Measurements from ENCODE around the gene ZBTB11. TPM values are rescaled to one million over a fixed set of nuclear protein-coding genes. Genes with fewer than 3 reads are reported as not detected.
"Not testable (repeated sequence)": the region's sequence is repeated elsewhere in the genome, so short reads cannot be mapped to it uniquely, and the experiment has no call there.

Gene ZBTB11
- total RNA-seq, 2 donors from 2014 or later = 27.7 to 35.8 TPM

DNA sequence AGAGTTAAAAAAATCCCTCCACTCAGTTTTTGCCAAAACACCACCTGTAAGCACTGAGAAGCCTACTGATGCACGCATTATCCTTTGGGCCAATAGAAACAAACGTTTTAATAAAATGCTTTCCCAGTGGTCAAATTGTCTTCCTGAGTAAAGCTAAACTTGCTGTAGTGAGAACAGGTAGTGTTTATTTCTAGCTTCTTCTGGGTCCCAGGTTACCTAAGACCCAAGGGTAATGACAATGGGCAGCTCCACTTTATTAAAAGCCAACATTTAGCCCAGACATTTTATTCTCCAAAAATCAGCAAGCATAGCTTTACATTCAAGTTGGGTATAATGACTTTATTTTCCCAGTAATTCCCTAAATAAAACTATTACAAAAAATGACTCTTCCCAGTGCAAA lies 1.9 kb upstream of the ZBTB11 start:
- Mint-ChIP-seq H3K4me1 (ENCODE audit: low read depth in 2 of 2) (peaks cover 19 to 33% of the 10 kb centered on the region in 2 donors), H3K36me3 (peaks cover 15% of the 10 kb centered on the region)
- not testable (repeated sequence) for H3K4me3 Mint-ChIP-seq; DNase-seq (ENCODE audit: low spot score); H3K27me3 Mint-ChIP-seq; H3K9me3 Mint-ChIP-seq; ATAC-seq; H3K27ac Mint-ChIP-seq

DNA sequence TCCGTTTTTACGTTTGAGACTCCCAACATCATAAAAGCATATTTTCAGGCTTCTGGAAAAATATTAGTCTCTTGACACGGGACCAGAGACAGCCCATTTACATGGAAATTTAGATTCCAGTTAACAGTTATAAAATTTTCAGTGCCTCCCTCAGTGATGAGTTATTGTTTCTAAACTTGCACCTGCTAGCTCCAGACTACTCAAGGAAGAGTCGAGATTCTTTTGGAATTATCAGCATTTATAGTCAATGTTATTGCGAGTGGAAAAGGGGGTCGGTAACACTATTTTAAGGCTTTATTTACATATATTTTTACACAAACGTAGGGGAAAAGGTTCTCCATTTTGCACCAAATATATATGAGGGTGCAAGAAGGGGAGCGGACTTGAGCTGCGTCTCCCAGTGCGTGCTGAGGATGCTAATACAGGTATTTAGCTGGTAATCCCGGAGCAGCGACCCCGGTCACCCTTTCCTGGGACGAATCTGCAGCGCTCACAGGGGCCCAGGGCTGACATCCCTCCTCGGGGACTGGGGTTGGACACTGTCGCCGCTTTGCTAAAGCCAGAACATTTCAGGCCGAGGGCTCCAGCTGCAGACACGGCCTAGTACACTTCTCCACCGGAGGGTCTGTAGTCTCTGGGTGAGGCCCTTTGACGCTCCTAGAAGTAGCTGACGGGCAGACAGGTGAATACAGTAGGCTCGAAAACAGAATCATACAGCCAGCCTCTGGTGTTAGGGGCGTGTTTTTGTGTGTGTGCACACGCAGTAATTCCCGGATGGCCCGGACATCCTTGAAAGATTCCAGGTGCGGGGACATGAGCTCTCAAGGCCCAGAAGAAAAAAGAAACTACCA lies 729 bp upstream of the ZBTB11 start:
- Mint-ChIP-seq H3K36me3 (peaks cover 14% of the 10 kb centered on the region), H3K27me3 (no peaks in the 10 kb centered on the region)

DNA sequence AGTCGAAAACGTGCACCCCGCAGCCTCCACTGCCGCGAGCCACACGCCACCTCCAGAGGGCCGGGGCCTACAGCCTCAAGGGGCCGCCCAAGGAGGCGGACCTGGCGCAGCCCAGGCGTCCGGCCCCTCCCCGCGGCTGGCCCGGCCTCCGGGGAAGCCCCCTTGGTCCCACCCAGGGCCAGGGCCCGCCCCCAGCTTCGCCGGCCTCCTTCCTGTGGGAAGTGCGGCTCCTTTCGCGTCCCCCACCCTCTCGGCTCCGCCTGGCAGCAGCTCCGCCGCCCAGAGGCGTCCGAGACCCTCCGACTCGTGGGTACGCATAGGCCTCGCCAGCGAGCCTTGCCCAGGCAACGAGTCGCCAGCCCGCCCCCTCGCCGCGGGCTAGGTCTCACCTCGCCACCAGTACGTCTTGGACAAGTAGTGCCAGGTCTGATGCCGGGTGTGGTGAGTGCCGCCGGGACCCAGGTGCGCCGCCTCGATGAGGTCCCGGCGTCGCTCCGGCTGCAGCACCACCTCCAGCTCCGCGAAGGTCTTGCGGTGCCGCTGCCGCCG lies 642 bp downstream of the ZBTB11 start:
- no peaks in the 10 kb centered on the region for H3K27me3 Mint-ChIP-seq
- H3K27ac Mint-ChIP-seq = peak overlapping the region; percentile 84 to 99
- peaks cover 24 to 44% of the 10 kb centered on the region in 2 donors for H3K4me1 Mint-ChIP-seq (ENCODE audit: low read depth in 2 of 2)
- peak; percentile 98 for DNase-seq (ENCODE audit: low spot score)
- H3K9me3 Mint-ChIP-seq = no peaks in the 10 kb centered on the region
- H3K4me3 Mint-ChIP-seq = peak overlapping the region; percentile 93
- ATAC-seq = peak; percentile 97
- H3K36me3 Mint-ChIP-seq = peaks cover 8% of the 10 kb centered on the region

More for the DNA sequence above, 729 bp upstream of the ZBTB11 start:
- ATAC-seq (no peak), DNase-seq (ENCODE audit: low spot score) (no peak)
- peak overlapping the region; percentile 93 for H3K4me3 Mint-ChIP-seq
- H3K4me1 Mint-ChIP-seq (ENCODE audit: low read depth in 2 of 2) = peaks cover 22 to 41% of the 10 kb centered on the region in 2 donors
- peak overlapping the region; percentile 84 to 99 for H3K27ac Mint-ChIP-seq
- no peaks in the 10 kb centered on the region for H3K9me3 Mint-ChIP-seq

DNA sequence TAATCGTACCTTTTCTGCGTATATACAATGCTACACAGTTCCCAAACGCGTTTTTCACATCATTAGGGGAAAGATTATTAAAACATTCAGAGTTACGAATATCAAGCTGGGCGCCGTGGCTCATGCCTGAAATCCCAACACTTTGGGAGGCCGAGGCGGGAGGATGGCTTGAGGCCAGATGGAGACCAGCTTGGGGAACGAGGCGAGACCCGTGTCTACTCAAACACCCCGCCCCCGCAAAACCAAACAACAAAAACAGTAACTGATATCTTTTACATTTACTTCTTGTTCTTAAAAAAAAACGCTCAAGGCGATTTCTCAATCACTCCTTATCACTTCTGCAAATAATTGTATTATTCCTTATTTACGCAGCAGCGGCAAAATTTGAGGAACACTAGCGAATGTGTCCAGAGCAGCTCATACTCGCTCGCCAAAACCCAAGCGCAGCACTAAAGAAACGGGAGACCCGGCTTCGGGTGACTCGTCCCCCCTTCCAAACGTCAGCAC lies 1.2 kb downstream of the ZBTB11 start:
- H3K9me3 Mint-ChIP-seq = no peaks in the 10 kb centered on the region
- H3K36me3 Mint-ChIP-seq = peaks cover 6% of the 10 kb centered on the region
- peaks cover 22 to 42% of the 10 kb centered on the region in 2 donors for H3K4me1 Mint-ChIP-seq (ENCODE audit: low read depth in 2 of 2)
- H3K27ac Mint-ChIP-seq = peak overlapping the region; percentile 84 to 99
- H3K4me3 Mint-ChIP-seq = peak overlapping the region; percentile 93
- ATAC-seq (no peak), DNase-seq (ENCODE audit: low spot score) (no peak)
- H3K27me3 Mint-ChIP-seq = no peaks in the 10 kb centered on the region

DNA sequence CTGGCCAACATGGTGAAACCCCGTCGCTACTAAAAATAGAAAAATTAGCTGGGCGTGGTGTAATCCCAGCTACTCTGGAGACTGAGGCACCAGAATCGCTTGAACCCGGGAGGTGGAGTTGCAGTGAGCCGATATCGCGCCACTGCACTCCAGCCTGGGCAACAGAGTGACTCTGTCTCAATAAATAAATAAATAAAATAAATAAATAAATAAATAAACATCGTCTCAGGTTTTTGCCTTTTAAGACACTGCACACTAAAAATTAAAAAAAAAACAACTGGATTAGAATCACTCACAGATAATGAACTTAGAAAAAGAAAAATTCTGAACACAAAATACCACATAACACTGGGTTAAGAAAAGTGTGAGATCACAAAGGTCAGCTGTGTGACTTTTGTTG lies 2.4 kb downstream of the ZBTB11 start:
- peaks cover 23 to 41% of the 10 kb centered on the region in 2 donors for H3K4me1 Mint-ChIP-seq (ENCODE audit: low read depth in 2 of 2)
- H3K27ac Mint-ChIP-seq = no peak overlapping the region
- peak overlapping the region; percentile 93 for H3K4me3 Mint-ChIP-seq
- no peaks in the 10 kb centered on the region for H3K27me3 Mint-ChIP-seq
- H3K36me3 Mint-ChIP-seq = peaks cover 5% of the 10 kb centered on the region
- DNase-seq (ENCODE audit: low spot score) (no peak), ATAC-seq (no peak)
- no peaks in the 10 kb centered on the region for H3K9me3 Mint-ChIP-seq

DNA sequence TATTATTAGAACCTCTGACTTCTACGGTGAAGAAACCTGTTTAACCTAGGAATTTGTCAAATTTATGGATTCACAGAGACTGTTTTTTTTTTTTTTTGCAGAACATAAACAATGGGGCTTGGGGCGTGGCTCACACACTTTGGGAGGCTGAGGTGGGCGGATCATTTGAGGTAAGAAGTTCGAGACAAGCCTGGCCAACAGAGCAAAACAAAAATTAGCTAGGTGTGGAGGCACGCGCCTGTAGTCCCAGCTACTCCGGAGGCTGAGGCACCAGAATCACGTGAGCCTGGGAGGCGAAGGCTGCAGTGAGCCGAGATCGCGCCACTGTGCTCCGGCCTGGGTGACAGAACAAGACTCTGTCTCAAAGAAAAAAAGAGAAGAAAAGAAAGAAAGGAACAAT lies 3.0 kb downstream of the ZBTB11 start:
- H3K27ac Mint-ChIP-seq = peak overlapping the region in 1 of 2 donors; percentile 62
- ATAC-seq = no peak
- peaks cover 5% of the 10 kb centered on the region for H3K36me3 Mint-ChIP-seq
- no peaks in the 10 kb centered on the region for H3K9me3 Mint-ChIP-seq
- H3K4me1 Mint-ChIP-seq (ENCODE audit: low read depth in 2 of 2) = peaks cover 23 to 41% of the 10 kb centered on the region in 2 donors
- DNase-seq (ENCODE audit: low spot score) = no peak
- peak overlapping the region; percentile 68 for H3K4me3 Mint-ChIP-seq
- H3K27me3 Mint-ChIP-seq = no peaks in the 10 kb centered on the region

DNA sequence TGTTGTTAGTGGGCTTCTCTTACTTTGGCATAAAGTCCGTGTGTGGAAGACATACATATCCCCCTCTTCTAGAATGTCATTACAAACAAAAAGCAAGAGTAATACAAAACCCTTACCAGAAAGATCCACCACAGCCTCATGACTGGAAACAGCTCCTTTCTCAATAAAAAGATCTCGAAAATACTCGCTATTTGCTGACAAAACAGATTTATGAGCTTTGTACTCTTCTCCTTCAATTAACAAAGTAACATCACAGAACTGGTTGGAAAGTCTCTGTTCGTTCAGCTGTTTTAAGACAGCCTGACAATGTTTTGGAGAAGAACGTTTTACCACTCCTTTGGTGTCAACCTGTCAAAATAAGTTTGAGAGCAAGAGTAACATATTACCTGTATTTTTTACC lies 5.9 kb downstream of the ZBTB11 start:
- H3K36me3 Mint-ChIP-seq = peaks cover 12% of the 10 kb centered on the region

DNA sequence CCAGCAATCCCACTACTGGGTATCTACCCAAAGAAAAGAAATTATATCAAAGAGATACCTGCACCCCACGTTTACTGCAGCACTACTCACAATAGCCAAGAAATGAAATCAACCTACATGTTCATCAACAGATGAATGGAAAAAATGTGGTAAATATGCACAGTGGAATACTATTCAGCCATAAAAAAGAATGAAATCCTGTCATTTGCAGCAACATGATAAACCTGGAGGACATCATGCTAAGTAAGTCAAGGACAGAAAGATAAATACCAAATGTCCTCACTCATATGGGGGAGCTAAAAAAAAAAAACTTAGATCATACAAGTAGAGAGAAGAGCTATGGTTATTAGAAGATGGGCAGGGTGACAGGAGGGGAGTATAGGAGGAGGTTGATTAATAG lies 9.1 kb downstream of the ZBTB11 start:
- ATAC-seq (no peak), DNase-seq (ENCODE audit: low spot score) (no peak)
- Mint-ChIP-seq H3K36me3 (peaks cover 27% of the 10 kb centered on the region), H3K4me3 (no peak overlapping the region), H3K4me1 (ENCODE audit: low read depth in 2 of 2) (peaks cover 10 to 14% of the 10 kb centered on the region in 2 donors), H3K9me3 (no peaks in the 10 kb centered on the region), H3K27ac (no peak overlapping the region), H3K27me3 (no peaks in the 10 kb centered on the region)

More for the DNA sequence above, 5.9 kb downstream of the ZBTB11 start:
- Mint-ChIP-seq H3K4me1 (ENCODE audit: low read depth in 2 of 2) (peaks cover 17 to 34% of the 10 kb centered on the region in 2 donors), H3K27ac (peak overlapping the region in 1 of 2 donors; percentile 6), H3K9me3 (no peaks in the 10 kb centered on the region), H3K4me3 (no peak overlapping the region), H3K27me3 (no peaks in the 10 kb centered on the region)
- no peak for ATAC-seq
- DNase-seq (ENCODE audit: low spot score) = no peak

DNA sequence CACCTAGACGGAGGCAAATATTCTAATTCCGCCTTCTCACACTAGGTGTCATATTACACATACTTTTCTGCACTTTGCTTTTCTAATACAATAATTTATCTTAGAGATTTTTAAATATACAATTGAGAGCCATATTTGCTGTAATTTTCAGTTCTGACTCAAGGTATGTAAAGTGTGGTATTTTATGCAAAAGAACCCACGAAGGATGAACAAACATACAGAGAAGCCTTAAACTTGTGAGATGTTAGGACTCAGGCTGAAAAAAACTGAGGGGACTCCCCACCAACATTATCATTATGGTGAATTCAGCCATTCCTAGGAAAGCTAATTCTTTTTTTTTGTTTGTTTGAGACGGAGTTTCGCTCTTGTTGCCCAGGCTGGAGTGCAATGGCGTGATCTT lies 9.6 kb downstream of the ZBTB11 start:
- peaks cover 27% of the 10 kb centered on the region for H3K36me3 Mint-ChIP-seq
- H3K4me1 Mint-ChIP-seq (ENCODE audit: low read depth in 2 of 2) = peaks cover 5 to 12% of the 10 kb centered on the region in 2 donors
- H3K27me3 Mint-ChIP-seq = no peaks in the 10 kb centered on the region
- ATAC-seq (no peak), DNase-seq (ENCODE audit: low spot score) (no peak)
- H3K27ac Mint-ChIP-seq = no peak overlapping the region
- H3K4me3 Mint-ChIP-seq = no peak overlapping the region
- H3K9me3 Mint-ChIP-seq = no peaks in the 10 kb centered on the region

DNA sequence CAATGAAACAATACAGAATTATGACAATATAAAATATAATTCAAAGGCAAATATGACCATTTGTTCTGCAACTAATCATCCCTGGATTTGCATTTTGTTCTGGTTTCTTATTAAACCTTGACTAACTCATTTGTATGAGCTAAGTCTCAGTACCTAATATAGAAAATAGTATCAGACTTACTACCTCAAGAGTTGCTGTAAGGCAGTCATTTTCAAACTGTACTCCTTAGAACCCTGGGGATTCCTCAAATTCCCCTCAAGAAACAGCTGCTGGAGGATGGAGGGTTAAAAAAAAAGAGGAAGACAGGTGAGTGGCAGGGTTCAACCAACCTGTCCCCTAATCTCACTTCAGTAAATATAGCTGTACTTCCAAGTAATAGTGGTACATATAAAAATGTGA lies 11.1 kb downstream of the ZBTB11 start:
- no peak overlapping the region for H3K27ac Mint-ChIP-seq
- H3K27me3 Mint-ChIP-seq = no peaks in the 10 kb centered on the region
- no peaks in the 10 kb centered on the region for H3K9me3 Mint-ChIP-seq
- ATAC-seq (no peak), DNase-seq (ENCODE audit: low spot score) (no peak)
- peaks cover 30% of the 10 kb centered on the region for H3K36me3 Mint-ChIP-seq
- peaks cover 2 to 7% of the 10 kb centered on the region in 2 donors for H3K4me1 Mint-ChIP-seq (ENCODE audit: low read depth in 2 of 2)
- no peak overlapping the region for H3K4me3 Mint-ChIP-seq

DNA sequence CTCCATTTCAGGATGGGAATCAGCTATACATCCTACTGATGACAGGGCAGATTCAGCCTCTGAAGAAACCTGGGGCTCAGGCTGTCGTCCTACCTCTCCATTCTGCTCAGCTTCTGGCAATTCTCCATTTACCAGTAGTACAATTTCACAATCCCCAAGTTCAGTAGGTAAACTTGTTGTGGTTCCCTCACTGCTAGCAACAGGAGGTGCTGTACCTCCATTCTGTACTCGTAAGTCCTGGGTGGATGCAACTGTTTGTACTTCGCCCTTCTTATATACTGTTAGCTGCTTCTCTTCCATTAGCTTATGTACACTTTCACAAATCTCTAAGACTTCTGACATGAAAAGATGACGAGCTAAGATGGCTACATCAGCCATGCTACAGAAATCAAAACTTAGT lies 11.6 kb downstream of the ZBTB11 start:
- Mint-ChIP-seq H3K4me1 (ENCODE audit: low read depth in 2 of 2) (peaks cover 0 to 6% of the 10 kb centered on the region in 2 donors), H3K36me3 (peaks cover 28% of the 10 kb centered on the region), H3K27me3 (no peaks in the 10 kb centered on the region), H3K27ac (no peak overlapping the region), H3K4me3 (no peak overlapping the region), H3K9me3 (no peaks in the 10 kb centered on the region)
- DNase-seq (ENCODE audit: low spot score) = no peak
- ATAC-seq = no peak

DNA sequence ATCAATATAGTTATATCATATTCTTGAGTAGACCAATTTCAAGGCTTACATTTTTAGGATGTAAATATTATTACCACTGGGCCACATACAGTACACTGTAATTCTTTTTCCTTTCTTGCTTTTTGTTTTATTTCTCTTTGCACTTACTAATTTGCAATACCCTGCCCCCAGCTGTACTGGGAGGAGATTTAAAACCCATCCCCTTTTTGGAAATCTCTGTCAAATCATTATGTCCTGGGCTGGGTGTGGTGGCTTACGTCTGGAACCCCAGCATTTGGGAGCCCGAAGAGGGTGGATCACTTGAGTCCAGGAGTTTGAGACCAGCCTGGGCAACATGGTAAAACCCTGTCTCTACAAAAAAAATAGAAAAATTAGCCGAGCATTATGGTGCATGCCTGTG lies 16.2 kb downstream of the ZBTB11 start:
- Mint-ChIP-seq H3K4me1 (ENCODE audit: low read depth in 2 of 2) (peaks cover 0 to 2% of the 10 kb centered on the region in 2 donors), H3K4me3 (no peak overlapping the region), H3K27ac (no peak overlapping the region), H3K36me3 (peaks cover 20% of the 10 kb centered on the region), H3K9me3 (no peaks in the 10 kb centered on the region), H3K27me3 (no peaks in the 10 kb centered on the region)
- DNase-seq (ENCODE audit: low spot score) = no peak
- ATAC-seq = no peak

DNA sequence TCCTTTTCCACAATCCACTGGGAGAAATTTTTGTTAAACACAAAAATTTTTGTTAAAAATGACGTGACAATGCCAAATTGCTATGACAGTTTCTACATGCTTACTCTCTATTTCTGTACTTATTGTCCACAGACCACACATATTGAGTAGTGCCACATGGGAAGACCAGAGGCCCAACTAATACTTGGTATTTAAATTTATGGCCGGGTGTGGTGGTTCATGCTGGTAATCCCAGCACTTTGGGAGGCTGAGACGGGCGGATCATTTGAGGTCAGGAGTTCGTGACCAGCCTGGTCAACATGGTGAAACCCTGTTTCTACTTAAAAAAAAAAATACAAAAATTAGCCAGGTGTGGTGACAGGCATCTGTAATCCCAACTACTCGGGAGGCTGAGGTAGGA lies 20.3 kb downstream of the ZBTB11 start:
- no peak overlapping the region for H3K27ac Mint-ChIP-seq
- peaks cover 13% of the 10 kb centered on the region for H3K36me3 Mint-ChIP-seq
- DNase-seq (ENCODE audit: low spot score) (no peak), ATAC-seq (no peak)
- H3K9me3 Mint-ChIP-seq = no peaks in the 10 kb centered on the region
- no peaks in the 10 kb centered on the region for H3K4me1 Mint-ChIP-seq (ENCODE audit: low read depth in 2 of 2)
- H3K27me3 Mint-ChIP-seq = no peaks in the 10 kb centered on the region
- H3K4me3 Mint-ChIP-seq = no peak overlapping the region

DNA sequence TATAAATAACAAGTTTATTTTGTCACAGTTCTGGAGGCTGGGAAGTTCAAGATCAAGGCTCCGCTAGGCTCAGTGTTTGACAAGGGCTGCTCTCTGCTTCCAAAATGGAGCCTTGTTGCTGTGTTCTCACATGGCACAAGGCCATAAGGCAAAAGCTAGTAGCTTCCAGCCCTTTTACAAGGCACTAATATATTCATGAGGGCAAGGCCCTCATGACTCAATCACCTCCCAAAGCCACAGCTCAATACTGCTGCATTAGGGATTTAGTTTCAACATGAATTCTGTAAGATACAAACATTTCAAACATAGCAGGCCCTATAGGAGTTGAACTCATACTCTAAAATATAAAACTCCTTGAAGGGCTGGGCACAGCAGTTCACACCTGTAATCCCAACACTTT lies 30.2 kb downstream of the ZBTB11 start:
- H3K27me3 Mint-ChIP-seq = no peaks in the 10 kb centered on the region
- no peak overlapping the region for H3K27ac Mint-ChIP-seq
- no peak overlapping the region for H3K4me3 Mint-ChIP-seq
- no peaks in the 10 kb centered on the region for H3K9me3 Mint-ChIP-seq
- ATAC-seq (no peak), DNase-seq (ENCODE audit: low spot score) (no peak)
- peaks cover 23% of the 10 kb centered on the region in 2 donors for H3K4me1 Mint-ChIP-seq (ENCODE audit: low read depth in 2 of 2)
- peaks cover 5% of the 10 kb centered on the region for H3K36me3 Mint-ChIP-seq

Measured in natural killer cell treated with Interleukin-12 subunit alpha and Interleukin-12 subunit beta and Interleukin-15 and Interleukin-18, amount 100 ng/mL, for 72 hours (primary cell).